Osteocyte (in vitro differentiated cells): Measurements from ENCODE around the gene REEP1. TPM values are rescaled to one million over a fixed set of nuclear protein-coding genes. Genes with fewer than 3 reads are reported as not detected.

Source experiments
- DNase-seq: peaks from one replicate; pipeline ENCODE4 v3.0.0; 2021; ENCODE audit warnings: mixed read lengths; ENCODE audit not compliant: unreplicated experiment; ENCODE audit errors: extremely low spot score
- H3K27ac Mint-ChIP-seq: one replicate; pipeline ENCODE4 v1.8.0; 2021; ENCODE audit warnings: mild to moderate bottlenecking, mixed read lengths; ENCODE audit not compliant: unreplicated experiment
- H3K27me3 Mint-ChIP-seq: one replicate; pipeline ENCODE4 v1.8.0; 2021; ENCODE audit warnings: mixed read lengths; ENCODE audit not compliant: unreplicated experiment
- H3K36me3 Mint-ChIP-seq: one replicate; pipeline ENCODE4 v1.8.0; 2021; ENCODE audit warnings: mixed read lengths; ENCODE audit not compliant: unreplicated experiment
- H3K4me1 Mint-ChIP-seq: one replicate; pipeline ENCODE4 v1.8.0; 2021; ENCODE audit warnings: mixed read lengths; ENCODE audit not compliant: unreplicated experiment
- H3K4me3 Mint-ChIP-seq: one replicate; pipeline ENCODE4 v1.8.0; 2021; ENCODE audit warnings: mild to moderate bottlenecking, moderate library complexity, mixed read lengths; ENCODE audit not compliant: unreplicated experiment
- H3K9me3 Mint-ChIP-seq: one replicate; pipeline ENCODE4 v1.8.0; 2021; ENCODE audit warnings: mixed read lengths; ENCODE audit not compliant: unreplicated experiment
- total RNA-seq: library from RNA; stranded (reverse); gene quantifications from 2 replicates; pipeline ENCODE4 v1.2.1, GENCODE V29; 2021
- TF ChIP-seq, protein P1 (sequence below): fragments of 200-600 bp; sonication (generic); IDR thresholded peaks from 2 replicates; pipeline ENCODE4 v1.5.0; 2021; ENCODE audit warnings: antibody characterized with exemption, mild to moderate bottlenecking, moderate library complexity

The REEP1 gene
- total RNA-seq, 1 donor from 2014 or later, result not detected

DNA sequence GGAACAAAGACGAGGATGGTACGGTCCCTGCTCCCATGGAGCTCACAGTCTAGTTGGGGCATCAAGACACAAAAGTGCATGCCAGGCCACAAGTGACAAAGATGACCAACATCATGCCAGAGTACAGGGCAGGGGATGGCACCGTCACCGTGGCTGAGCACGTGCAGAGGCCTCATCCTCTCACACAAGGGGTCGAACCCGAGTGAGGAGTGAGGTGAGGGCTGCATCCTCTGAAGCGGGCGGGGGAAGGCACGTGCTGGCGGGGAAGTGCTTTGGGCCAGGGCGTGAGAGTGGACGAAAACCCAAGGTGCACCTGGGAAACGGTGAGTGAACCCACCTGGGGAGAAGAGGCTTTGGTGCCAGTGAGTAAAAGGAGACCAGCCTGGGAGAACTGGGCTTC lies 97.2 kb downstream of the REEP1 start:
- peaks cover 41% of the 10 kb centered on the region for H3K27me3 Mint-ChIP-seq

DNA sequence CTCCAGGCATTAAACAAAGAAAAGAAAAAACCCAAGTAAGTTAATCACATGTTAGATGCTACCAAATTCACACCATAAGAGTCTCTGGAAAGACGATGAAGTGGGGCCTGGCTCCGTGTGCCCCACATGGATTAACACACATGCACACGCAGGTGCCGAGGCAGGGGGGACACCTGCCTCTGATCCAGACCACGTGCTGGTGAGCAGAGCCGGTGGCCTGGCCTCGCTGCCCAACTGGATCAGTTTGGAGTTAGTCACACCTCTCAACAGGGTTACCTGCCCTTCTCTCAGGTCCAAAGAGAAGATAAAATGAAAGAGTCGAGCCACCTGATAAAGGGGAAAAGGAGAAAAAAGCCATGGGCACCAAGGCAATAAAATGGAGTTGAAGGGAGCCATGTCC lies 97.7 kb downstream of the REEP1 start:
- no peak for DNase-seq
- H3K4me1 Mint-ChIP-seq, result no peaks in the 10 kb centered on the region
- peaks cover 43% of the 10 kb centered on the region for H3K27me3 Mint-ChIP-seq
- H3K4me3 Mint-ChIP-seq, result no peak overlapping the region
- H3K36me3 Mint-ChIP-seq, result no peaks in the 10 kb centered on the region
- TF ChIP-seq, protein P1, sequence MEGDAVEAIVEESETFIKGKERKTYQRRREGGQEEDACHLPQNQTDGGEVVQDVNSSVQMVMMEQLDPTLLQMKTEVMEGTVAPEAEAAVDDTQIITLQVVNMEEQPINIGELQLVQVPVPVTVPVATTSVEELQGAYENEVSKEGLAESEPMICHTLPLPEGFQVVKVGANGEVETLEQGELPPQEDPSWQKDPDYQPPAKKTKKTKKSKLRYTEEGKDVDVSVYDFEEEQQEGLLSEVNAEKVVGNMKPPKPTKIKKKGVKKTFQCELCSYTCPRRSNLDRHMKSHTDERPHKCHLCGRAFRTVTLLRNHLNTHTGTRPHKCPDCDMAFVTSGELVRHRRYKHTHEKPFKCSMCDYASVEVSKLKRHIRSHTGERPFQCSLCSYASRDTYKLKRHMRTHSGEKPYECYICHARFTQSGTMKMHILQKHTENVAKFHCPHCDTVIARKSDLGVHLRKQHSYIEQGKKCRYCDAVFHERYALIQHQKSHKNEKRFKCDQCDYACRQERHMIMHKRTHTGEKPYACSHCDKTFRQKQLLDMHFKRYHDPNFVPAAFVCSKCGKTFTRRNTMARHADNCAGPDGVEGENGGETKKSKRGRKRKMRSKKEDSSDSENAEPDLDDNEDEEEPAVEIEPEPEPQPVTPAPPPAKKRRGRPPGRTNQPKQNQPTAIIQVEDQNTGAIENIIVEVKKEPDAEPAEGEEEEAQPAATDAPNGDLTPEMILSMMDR, result no peak
- no peaks in the 10 kb centered on the region for H3K9me3 Mint-ChIP-seq
- H3K27ac Mint-ChIP-seq, result no peak overlapping the region

More for the DNA sequence above, 97.2 kb downstream of the REEP1 start:
- no peaks in the 10 kb centered on the region for H3K9me3 Mint-ChIP-seq
- no peak overlapping the region for H3K27ac Mint-ChIP-seq
- DNase-seq, result no peak
- no peaks in the 10 kb centered on the region for H3K36me3 Mint-ChIP-seq
- H3K4me3 Mint-ChIP-seq, result no peak overlapping the region
- no peaks in the 10 kb centered on the region for H3K4me1 Mint-ChIP-seq
- TF ChIP-seq, protein P1, result no peak

DNA sequence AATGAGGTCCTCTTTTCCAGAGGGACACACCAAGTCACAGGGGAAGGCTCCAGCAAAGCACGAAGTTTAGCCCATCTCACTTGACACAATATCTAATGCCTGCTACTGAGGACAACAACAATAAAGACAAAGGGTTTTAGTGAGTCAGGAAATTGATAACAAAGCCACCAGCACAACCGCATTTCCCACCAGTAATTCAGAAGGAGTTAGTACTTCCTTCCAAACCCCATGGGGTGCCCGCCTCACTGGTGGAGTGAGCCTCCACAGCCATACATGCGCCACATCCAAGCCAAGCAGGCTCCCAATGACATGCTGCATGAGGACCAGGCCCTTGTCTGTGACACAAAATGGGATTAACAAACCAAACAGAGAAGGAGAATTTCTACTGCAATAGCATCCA lies 98.1 kb downstream of the REEP1 start:
- Mint-ChIP-seq H3K9me3 (no peaks in the 10 kb centered on the region), H3K27ac (no peak overlapping the region), H3K27me3 (peaks cover 44% of the 10 kb centered on the region), H3K36me3 (no peaks in the 10 kb centered on the region), H3K4me1 (no peaks in the 10 kb centered on the region), H3K4me3 (no peak overlapping the region)
- no peak for DNase-seq
- TF ChIP-seq, protein P1, result no peak

DNA sequence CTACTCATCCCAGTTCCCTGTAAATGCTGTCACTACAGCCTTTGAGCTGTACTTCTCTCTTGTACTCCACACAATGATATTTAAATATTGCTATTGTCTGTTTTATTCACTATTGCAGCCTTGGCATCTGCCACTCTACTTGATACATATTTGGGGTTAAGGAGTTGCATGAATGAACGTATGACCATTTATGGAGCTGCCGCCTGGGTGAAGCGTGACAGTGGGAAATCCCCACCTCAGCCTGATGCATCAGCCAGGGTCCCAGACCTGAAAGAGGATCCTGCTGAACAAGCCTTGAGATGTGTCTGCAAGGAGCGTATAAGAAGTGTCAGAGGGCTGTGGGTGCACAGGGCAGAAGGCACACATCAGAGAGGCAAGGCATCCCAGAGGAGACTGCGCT lies 99.1 kb downstream of the REEP1 start:
- Mint-ChIP-seq H3K27me3 (peaks cover 46% of the 10 kb centered on the region), H3K9me3 (no peaks in the 10 kb centered on the region), H3K27ac (no peak overlapping the region), H3K4me1 (peaks cover 2% of the 10 kb centered on the region), H3K36me3 (no peaks in the 10 kb centered on the region), H3K4me3 (no peak overlapping the region)
- TF ChIP-seq, protein P1, result no peak
- no peak for DNase-seq

DNA sequence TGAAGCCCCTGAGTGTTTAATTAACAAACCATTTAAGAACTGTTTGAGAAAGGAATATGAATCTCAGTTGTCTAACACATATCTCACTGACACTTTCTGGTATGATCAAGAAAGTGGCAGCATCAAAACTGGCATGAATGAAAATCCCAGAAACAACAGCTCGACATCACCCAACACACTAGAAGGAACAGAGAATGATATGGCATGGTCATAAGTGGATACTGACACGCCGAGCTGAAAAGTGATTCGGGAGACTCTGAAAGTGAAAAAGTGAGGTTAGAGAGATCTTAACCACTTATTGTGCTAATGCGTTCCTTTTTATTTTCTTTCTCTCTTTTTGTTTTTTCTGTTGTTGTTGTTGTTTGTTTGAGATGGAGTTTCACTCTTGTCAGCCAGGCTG lies 100.3 kb downstream of the REEP1 start:
- no peak overlapping the region for H3K27ac Mint-ChIP-seq
- TF ChIP-seq, protein P1, result no peak
- no peaks in the 10 kb centered on the region for H3K9me3 Mint-ChIP-seq
- H3K4me1 Mint-ChIP-seq, result peaks cover 4% of the 10 kb centered on the region
- H3K27me3 Mint-ChIP-seq, result peaks cover 40% of the 10 kb centered on the region
- no peak overlapping the region for H3K4me3 Mint-ChIP-seq
- H3K36me3 Mint-ChIP-seq, result no peaks in the 10 kb centered on the region
- DNase-seq, result no peak
